HepG2 (cell line): Measurements from ENCODE around the gene CORT. TPM values are rescaled to one million over a fixed set of nuclear protein-coding genes. Genes with fewer than 3 reads are reported as not detected.
A peak's percentile ranks its signal among the peaks of the same experiment; 100 is the strongest.

Experiments used
- BHLHE40 ChIP-seq: IDR thresholded peaks from 2 replicates; pipeline ENCODE4 v1.6.1; 2011; ENCODE audit warnings: low read length, improper control_type of control experiment
- CSRNP2 ChIP-seq: sonication (generic); formaldehyde crosslinking; conservative IDR thresholded peaks from 2 replicates; pipeline ENCODE4 v1.8.0; 2022; ENCODE audit warnings: low read depth, missing genetic modification reagents
- KDM4B ChIP-seq: sonication (generic); formaldehyde crosslinking; IDR thresholded peaks from 2 replicates; pipeline ENCODE4 v1.4.0; 2020; ENCODE audit warnings: missing genetic modification reagents
- KMT2B ChIP-seq: IDR thresholded peaks from 2 replicates; pipeline ENCODE4 v1.6.1; 2016; ENCODE audit warnings: missing genetic modification reagents, missing compliant biosample characterization
- LCORL ChIP-seq, 2 experiments: fragments of 450-650 bp in 1 of 2; sonication (generic) in 1 of 2; formaldehyde crosslinking in 1 of 2; IDR thresholded peaks; 2 replicates each; pipeline versions ENCODE4 v1.5.0 to v1.6.1; 2017 to 2020; ENCODE audit warnings: antibody characterized with exemption in 1 of 2, missing genetic modification reagents in 1 of 2
- MTF1 ChIP-seq: sonication (generic); formaldehyde crosslinking; IDR thresholded peaks from 2 replicates; pipeline ENCODE4 v1.5.0; 2020; ENCODE audit warnings: missing genetic modification reagents
- PAWR ChIP-seq: sonication (generic); formaldehyde crosslinking; IDR thresholded peaks from 2 replicates; pipeline ENCODE4 v1.4.0; 2020; ENCODE audit warnings: missing genetic modification reagents, mild to moderate bottlenecking, borderline replicate concordance
- TBX3 ChIP-seq: fragments of 450-650 bp; IDR thresholded peaks from 2 replicates; pipeline ENCODE4 v1.6.1; 2017; ENCODE audit warnings: antibody characterized with exemption, mild to moderate bottlenecking, inconsistent platforms, borderline replicate concordance
- TSC22D2 ChIP-seq: sonication (generic); formaldehyde crosslinking; IDR thresholded peaks from 2 replicates; pipeline ENCODE4 v1.5.1; 2020; ENCODE audit warnings: missing genetic modification reagents, mild to moderate bottlenecking, borderline replicate concordance
- ZBTB21 ChIP-seq: sonication (generic); formaldehyde crosslinking; IDR thresholded peaks from 2 replicates; pipeline ENCODE4 v1.4.0; 2020; ENCODE audit warnings: missing genetic modification reagents
- ZBTB39 ChIP-seq: sonication (generic); formaldehyde crosslinking; IDR thresholded peaks from 2 replicates; pipeline ENCODE4 v1.5.0; 2020; ENCODE audit warnings: missing genetic modification reagents
- ZFY ChIP-seq: sonication (generic); formaldehyde crosslinking; IDR thresholded peaks from 2 replicates; pipeline ENCODE4 v1.4.0; 2020; ENCODE audit warnings: missing genetic modification reagents
- ZMYM4 ChIP-seq: sonication (generic); formaldehyde crosslinking; IDR thresholded peaks from 2 replicates; pipeline ENCODE4 v1.8.1; 2023; ENCODE audit warnings: mild to moderate bottlenecking, missing genetic modification reagents
- ZNF10 ChIP-seq: sonication (generic); formaldehyde crosslinking; IDR thresholded peaks from 2 replicates; pipeline ENCODE4 v1.4.0; 2020; ENCODE audit warnings: mild to moderate bottlenecking, low read depth, missing genetic modification reagents, borderline replicate concordance
- ZNF17 ChIP-seq: sonication (generic); formaldehyde crosslinking; IDR thresholded peaks from 2 replicates; pipeline ENCODE4 v1.5.0; 2020; ENCODE audit warnings: mild to moderate bottlenecking, missing genetic modification reagents
- ZNF329 ChIP-seq: sonication (generic); formaldehyde crosslinking; IDR thresholded peaks from 2 replicates; pipeline ENCODE4 v1.9.0; 2021; ENCODE audit warnings: low read depth, mild to moderate bottlenecking, missing genetic modification reagents
- polyA plus RNA-seq, 8 experiments: library from polyadenylated mRNA; depleted of rRNA in 3 of 8; stranded (reverse) in 7 of 8; unstranded in 1 of 8; fragments of >200 nt; fragmentation: Illumina TruSeq in 4 of 8; extraction: Trizol in 4 of 8; gene quantifications; 2 replicates each; pipeline versions ENCODE4 v1.2.1 to v1.2.3, GENCODE V29; 2011 to 2016; ENCODE audit warnings: low read depth in 4 of 8, missing spikeins in 1 of 8, mixed read lengths in 1 of 8; ENCODE audit not compliant: insufficient read depth in 1 of 8
- total RNA-seq, 5 experiments: library from RNA; depleted of rRNA; stranded (reverse); fragments of >200 nt; fragmentation: Illumina TruSeq; extraction: Trizol; gene quantifications; 2 replicates each; pipeline ENCODE4 v1.2.3, GENCODE V29; 2016; ENCODE audit warnings: low read depth in 1 of 5
- TF ChIP-seq, protein P1 (sequence below): sonication (generic); formaldehyde crosslinking; IDR thresholded peaks from 2 replicates; pipeline ENCODE4 v1.5.1; 2020; ENCODE audit warnings: mild to moderate bottlenecking, missing genetic modification reagents, moderate library complexity
- TF ChIP-seq, protein P2 (sequence below): sonication (generic); formaldehyde crosslinking; IDR thresholded peaks from 2 replicates; pipeline ENCODE4 v1.4.0; 2020; ENCODE audit warnings: missing genetic modification reagents, mild to moderate bottlenecking, borderline replicate concordance
- TF ChIP-seq, protein P3 (sequence below): sonication (generic); formaldehyde crosslinking; IDR thresholded peaks from 2 replicates; pipeline ENCODE4 v1.4.0; 2020; ENCODE audit warnings: missing genetic modification reagents, borderline replicate concordance

Gene CORT
- total and polyA plus RNA-seq, 2 of the 13 experiments (the other 11 are each of a cell fraction or from before 2014, with no cell fraction given), result 0.11 to 0.62 TPM

DNA sequence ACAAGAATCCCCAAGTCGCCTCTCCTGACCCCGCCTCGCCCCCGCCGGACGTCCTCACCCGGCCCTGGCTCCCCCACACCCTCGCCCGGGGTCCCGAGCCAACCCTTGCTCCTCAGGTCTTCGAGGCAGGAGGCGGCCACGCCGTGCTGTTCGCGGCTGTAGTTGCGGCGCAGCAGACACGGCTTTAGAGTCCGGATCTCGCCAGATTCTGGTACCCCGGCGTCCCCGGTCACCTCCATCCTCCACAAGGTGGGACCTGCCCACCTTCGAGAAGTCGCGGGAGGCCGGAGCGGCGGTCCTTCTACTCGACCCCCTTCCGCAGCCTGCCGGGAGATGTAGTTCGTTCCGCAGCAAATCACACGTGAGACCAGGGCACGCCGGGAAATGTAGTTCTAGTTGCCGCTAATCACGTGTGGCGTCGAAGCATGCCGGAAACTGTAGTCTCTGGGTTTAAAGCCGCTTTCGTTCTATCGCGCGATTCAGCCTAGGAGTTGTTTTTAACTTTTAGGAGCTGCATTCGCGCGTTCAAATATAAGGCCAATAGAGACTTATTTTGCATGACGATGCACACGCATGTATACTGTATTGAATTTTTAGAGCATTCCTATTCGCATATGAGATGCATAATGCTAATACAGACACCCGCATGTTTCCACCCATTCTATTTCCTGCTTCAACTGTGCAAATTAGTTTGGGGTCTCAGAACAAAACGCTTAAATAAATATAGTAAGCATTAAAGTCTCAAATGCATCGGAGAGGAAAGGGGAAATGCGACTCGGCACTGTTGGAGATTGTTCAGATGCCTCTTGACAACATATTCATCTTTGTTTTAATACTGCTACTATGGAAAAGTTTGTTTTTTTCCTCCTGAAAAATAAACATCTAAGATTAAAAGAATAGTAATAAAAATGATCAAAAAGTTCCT, 22.7 kb downstream of the CORT start, which contains the start of gene DFFA (continued):
- TF ChIP-seq ZFY (CRISPR knock-in tag) (peak; percentile 98), BHLHE40 (peak; percentile 99), TBX3 (peak; percentile 55; the same call in 1 of the 2 replicates), KDM4B (peak; percentile 80; the same call in 1 of the 2 replicates), ZNF10 (CRISPR knock-in tag) (no peak), TSC22D2 (CRISPR knock-in tag) (peak; percentile 77; the same call in 1 of the 2 replicates), KMT2B (peak; percentile 97), PAWR (CRISPR knock-in tag) (no peak), ZNF17 (no peak), ZMYM4 (CRISPR knock-in tag) (peak; percentile 69), LCORL (IDR thresholded peaks at IDR 0.05) (no peak), LCORL (CRISPR knock-in tag; IDR thresholded peaks at IDR 0.05) (peak; percentile 72; the same call in 1 of the 2 replicates), MTF1 (no peak), CSRNP2 (no peak), ZBTB21 (CRISPR knock-in tag) (no peak), ZNF329 (CRISPR knock-in tag) (0 out of 2 replicates have a peak, but pooled peaks have one; percentile 21), ZBTB39 (CRISPR knock-in tag) (peak; percentile 77; the same call in 1 of the 2 replicates)
- TF ChIP-seq, protein P1, sequence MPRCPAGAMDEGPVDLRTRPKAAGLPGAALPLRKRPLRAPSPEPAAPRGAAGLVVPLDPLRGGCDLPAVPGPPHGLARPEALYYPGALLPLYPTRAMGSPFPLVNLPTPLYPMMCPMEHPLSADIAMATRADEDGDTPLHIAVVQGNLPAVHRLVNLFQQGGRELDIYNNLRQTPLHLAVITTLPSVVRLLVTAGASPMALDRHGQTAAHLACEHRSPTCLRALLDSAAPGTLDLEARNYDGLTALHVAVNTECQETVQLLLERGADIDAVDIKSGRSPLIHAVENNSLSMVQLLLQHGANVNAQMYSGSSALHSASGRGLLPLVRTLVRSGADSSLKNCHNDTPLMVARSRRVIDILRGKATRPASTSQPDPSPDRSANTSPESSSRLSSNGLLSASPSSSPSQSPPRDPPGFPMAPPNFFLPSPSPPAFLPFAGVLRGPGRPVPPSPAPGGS (CRISPR knock-in tag), result peak; percentile 59
- TF ChIP-seq, protein P2, sequence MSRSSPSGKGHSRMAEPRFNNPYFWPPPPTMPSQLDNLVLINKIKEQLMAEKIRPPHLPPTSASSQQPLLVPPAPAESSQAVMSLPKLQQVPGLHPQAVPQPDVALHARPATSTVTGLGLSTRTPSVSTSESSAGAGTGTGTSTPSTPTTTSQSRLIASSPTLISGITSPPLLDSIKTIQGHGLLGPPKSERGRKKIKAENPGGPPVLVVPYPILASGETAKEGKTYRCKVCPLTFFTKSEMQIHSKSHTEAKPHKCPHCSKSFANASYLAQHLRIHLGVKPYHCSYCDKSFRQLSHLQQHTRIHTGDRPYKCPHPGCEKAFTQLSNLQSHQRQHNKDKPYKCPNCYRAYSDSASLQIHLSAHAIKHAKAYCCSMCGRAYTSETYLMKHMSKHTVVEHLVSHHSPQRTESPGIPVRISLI, result no peak
- TF ChIP-seq, protein P3, sequence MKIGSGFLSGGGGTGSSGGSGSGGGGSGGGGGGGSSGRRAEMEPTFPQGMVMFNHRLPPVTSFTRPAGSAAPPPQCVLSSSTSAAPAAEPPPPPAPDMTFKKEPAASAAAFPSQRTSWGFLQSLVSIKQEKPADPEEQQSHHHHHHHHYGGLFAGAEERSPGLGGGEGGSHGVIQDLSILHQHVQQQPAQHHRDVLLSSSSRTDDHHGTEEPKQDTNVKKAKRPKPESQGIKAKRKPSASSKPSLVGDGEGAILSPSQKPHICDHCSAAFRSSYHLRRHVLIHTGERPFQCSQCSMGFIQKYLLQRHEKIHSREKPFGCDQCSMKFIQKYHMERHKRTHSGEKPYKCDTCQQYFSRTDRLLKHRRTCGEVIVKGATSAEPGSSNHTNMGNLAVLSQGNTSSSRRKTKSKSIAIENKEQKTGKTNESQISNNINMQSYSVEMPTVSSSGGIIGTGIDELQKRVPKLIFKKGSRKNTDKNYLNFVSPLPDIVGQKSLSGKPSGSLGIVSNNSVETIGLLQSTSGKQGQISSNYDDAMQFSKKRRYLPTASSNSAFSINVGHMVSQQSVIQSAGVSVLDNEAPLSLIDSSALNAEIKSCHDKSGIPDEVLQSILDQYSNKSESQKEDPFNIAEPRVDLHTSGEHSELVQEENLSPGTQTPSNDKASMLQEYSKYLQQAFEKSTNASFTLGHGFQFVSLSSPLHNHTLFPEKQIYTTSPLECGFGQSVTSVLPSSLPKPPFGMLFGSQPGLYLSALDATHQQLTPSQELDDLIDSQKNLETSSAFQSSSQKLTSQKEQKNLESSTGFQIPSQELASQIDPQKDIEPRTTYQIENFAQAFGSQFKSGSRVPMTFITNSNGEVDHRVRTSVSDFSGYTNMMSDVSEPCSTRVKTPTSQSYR, result peak; percentile 66; the same call in 1 of the 2 replicates
